Measurements from ENCODE around the gene SRSF9. TPM values are rescaled to one million over a fixed set of nuclear protein-coding genes. Genes with fewer than 3 reads are reported as not detected.
A peak's percentile ranks its signal among the peaks of the same experiment; 100 is the strongest.

The SRSF9 gene
- total RNA-seq, 1 donor from 2014 or later, result 76.3 TPM

GRCh38 chr12:120463712-120464111, 5.8 kb downstream of the SRSF9 start:
- no peak for DNase-seq (ENCODE audit: low read depth)
- peaks cover 3% of the 10 kb centered on the region for H3K36me3 ChIP-seq (ENCODE audit: control insufficient read depth, insufficient read depth, low read length)
- TF ChIP-seq CTCF (IDR thresholded peaks at IDR 0.05; ENCODE audit: insufficient read depth, low read length, poor library complexity, severe bottlenecking), result no peak

GRCh38 chr12:120462099-120462640, 7.4 kb downstream of the SRSF9 start:
- Histone ChIP-seq H3K36me3 (ENCODE audit: control insufficient read depth, insufficient read depth, low read length) (peaks cover 3% of the 10 kb centered on the region), H3K4me3 (ENCODE audit: low read depth, low read length) (no peak overlapping the region), H3K27me3 (ENCODE audit: control insufficient read depth, insufficient read depth, low read length) (no peaks in the 10 kb centered on the region)
- no peak for TF ChIP-seq CTCF (IDR thresholded peaks at IDR 0.05; ENCODE audit: insufficient read depth, low read length, poor library complexity, severe bottlenecking)
- DNase-seq (ENCODE audit: low read depth), result no peak

More at GRCh38 chr12:120463712-120464111, 5.8 kb downstream of the SRSF9 start:
- no peaks in the 10 kb centered on the region for H3K27me3 ChIP-seq (ENCODE audit: control insufficient read depth, insufficient read depth, low read length)
- H3K4me3 ChIP-seq (ENCODE audit: low read depth, low read length), result no peak overlapping the region

- DNase-seq (ENCODE audit: low read depth), result no peak
- Histone ChIP-seq H3K27me3 (ENCODE audit: control insufficient read depth, insufficient read depth, low read length) (no peaks in the 10 kb centered on the region), H3K4me3 (ENCODE audit: low read depth, low read length) (no peak overlapping the region), H3K36me3 (ENCODE audit: control insufficient read depth, insufficient read depth, low read length) (peaks cover 3% of the 10 kb centered on the region)
- no peak for TF ChIP-seq CTCF (IDR thresholded peaks at IDR 0.05; ENCODE audit: insufficient read depth, low read length, poor library complexity, severe bottlenecking)
Observed at GRCh38 chr12:120460157-120460556, 9.4 kb downstream of the SRSF9 start.

- DNase-seq (ENCODE audit: low read depth), result no peak
- H3K4me3 ChIP-seq (ENCODE audit: low read depth, low read length), result no peak overlapping the region
- no peaks in the 10 kb centered on the region for H3K36me3 ChIP-seq (ENCODE audit: control insufficient read depth, insufficient read depth, low read length)
- no peaks in the 10 kb centered on the region for H3K27me3 ChIP-seq (ENCODE audit: control insufficient read depth, insufficient read depth, low read length)
- TF ChIP-seq CTCF (IDR thresholded peaks at IDR 0.05; ENCODE audit: insufficient read depth, low read length, poor library complexity, severe bottlenecking), result peak; percentile 30
Observed at GRCh38 chr12:120457133-120457532, 12.4 kb downstream of the SRSF9 start.

- H3K4me3 ChIP-seq (ENCODE audit: low read depth, low read length), result no peak overlapping the region
- TF ChIP-seq CTCF (IDR thresholded peaks at IDR 0.05; ENCODE audit: insufficient read depth, low read length, poor library complexity, severe bottlenecking), result no peak
- no peaks in the 10 kb centered on the region for H3K36me3 ChIP-seq (ENCODE audit: control insufficient read depth, insufficient read depth, low read length)
- no peaks in the 10 kb centered on the region for H3K27me3 ChIP-seq (ENCODE audit: control insufficient read depth, insufficient read depth, low read length)
- DNase-seq (ENCODE audit: low read depth), result no peak
Observed at GRCh38 chr12:120455302-120455701, 14.2 kb downstream of the SRSF9 start.

- DNase-seq (ENCODE audit: low read depth), result no peak
- Histone ChIP-seq H3K4me3 (ENCODE audit: low read depth, low read length) (no peak overlapping the region), H3K27me3 (ENCODE audit: control insufficient read depth, insufficient read depth, low read length) (no peaks in the 10 kb centered on the region), H3K36me3 (ENCODE audit: control insufficient read depth, insufficient read depth, low read length) (no peaks in the 10 kb centered on the region)
- peak; percentile 65 for TF ChIP-seq CTCF (IDR thresholded peaks at IDR 0.05; ENCODE audit: insufficient read depth, low read length, poor library complexity, severe bottlenecking)
Observed at GRCh38 chr12:120453977-120454376, 15.6 kb downstream of the SRSF9 start.

Measured in kidney epithelial cell (primary cell).